K562 (cell line): ENCODE results near the gene DNALI1. TPM values are rescaled to one million over a fixed set of nuclear protein-coding genes. Genes with fewer than 3 reads are reported as not detected.

ENCODE experiments used
- BRCA1 ChIP-seq, 2 experiments: fragments of 450-650 bp in 1 of 2; sonication (generic) in 1 of 2; formaldehyde crosslinking in 1 of 2; IDR thresholded peaks; 2 replicates each; pipeline versions ENCODE4 v1.5.0 to v1.6.1; 2017 to 2020; ENCODE audit warnings: mild to moderate bottlenecking in 1 of 2, missing genetic modification reagents in 1 of 2
- EGR1 ChIP-seq: fragments of 450-650 bp; conservative IDR thresholded peaks from 2 replicates; pipeline ENCODE4 v1.6.1; 2017; ENCODE audit warnings: mild to moderate bottlenecking
- KDM1A ChIP-seq, 2 experiments: fragments of 450-650 bp; IDR thresholded peaks; 2 replicates each; pipeline ENCODE4 v1.6.1; 2016; ENCODE audit warnings: mild to moderate bottlenecking in 2 of 2
- PHF8 ChIP-seq: fragments of 200-600 bp; sonication (generic); IDR thresholded peaks from 2 replicates; pipeline ENCODE4 v1.6.1; 2012; ENCODE audit warnings: mixed run types, mild to moderate bottlenecking, inconsistent platforms, low read length, moderate library complexity, borderline replicate concordance
- PTBP1 ChIP-seq: fragments of 200-400 bp; formaldehyde crosslinking; IDR thresholded peaks from 2 replicates; pipeline ENCODE4 v1.6.1; 2017; ENCODE audit warnings: low read depth, low read length
- TCF3 ChIP-seq: sonication (generic); formaldehyde crosslinking; IDR thresholded peaks from 2 replicates; pipeline ENCODE4 v1.4.0; 2020; ENCODE audit warnings: mild to moderate bottlenecking, missing genetic modification reagents
- TGIF2 ChIP-seq: sonication (generic); formaldehyde crosslinking; IDR thresholded peaks from 2 replicates; pipeline ENCODE4 v1.8.1; 2022; ENCODE audit warnings: mild to moderate bottlenecking, missing genetic modification reagents, moderate library complexity
- ZKSCAN8 ChIP-seq: fragments of 200-800 bp; sonication (Bioruptor generic); IDR thresholded peaks from 2 replicates; pipeline ENCODE4 v1.6.1; 2016; ENCODE audit warnings: missing genetic modification characterization, missing compliant biosample characterization
- polyA plus RNA-seq, 8 experiments: library from polyadenylated mRNA; depleted of rRNA in 4 of 8; stranded (reverse) in 5 of 8; unstranded in 3 of 8; fragments of >200 nt; fragmentation: Nextera tagmentation in 2 of 8; fragmentation: Illumina TruSeq in 1 of 8; extraction: Ambion mirVana in 2 of 8; extraction: Trizol in 1 of 8; gene quantifications; 2 replicates each; pipeline versions ENCODE4 v1.2.1 to v1.2.3, GENCODE V29; 2011 to 2014; ENCODE audit warnings: inconsistent platforms in 1 of 8, missing spikeins in 1 of 8
- total RNA-seq, 7 experiments: library from RNA; depleted of rRNA in 6 of 7; stranded (reverse); fragments of >200 nt in 6 of 7; fragmentation: Illumina TruSeq in 2 of 7; extraction: Trizol in 2 of 7; gene quantifications; 2 replicates each; pipeline versions ENCODE4 v1.2.1 to v1.2.3, GENCODE V29; 2011 to 2021; ENCODE audit warnings: low replicate concordance in 1 of 7
- TF ChIP-seq, protein P1 (sequence below), 3 experiments: IDR thresholded peaks in 2 of 3; conservative IDR thresholded peaks in 1 of 3; 2 replicates each; pipeline ENCODE4 v1.5.1; 2011 to 2012; ENCODE audit warnings: low read length in 3 of 3, mild to moderate bottlenecking in 3 of 3, control low read depth in 2 of 3, improper control_type of control experiment in 1 of 3, inconsistent platforms in 1 of 3, low read depth in 1 of 3, mixed read lengths in 1 of 3, moderate library complexity in 1 of 3; ENCODE audit not compliant: insufficient read depth in 2 of 3
- TF ChIP-seq, protein P2 (sequence below): sonication (generic); formaldehyde crosslinking; IDR thresholded peaks from 2 replicates; pipeline ENCODE4 v1.8.0; 2023; ENCODE audit warnings: missing genetic modification reagents, mild to moderate bottlenecking, borderline replicate concordance
- TF ChIP-seq, protein P3 (sequence below): fragments of 250-450 bp; sonication (Bioruptor Pico); IDR thresholded peaks from 2 replicates; pipeline ENCODE4 v1.8.0; 2021; ENCODE audit warnings: borderline replicate concordance, mild to moderate bottlenecking, moderate library complexity; ENCODE audit not compliant: poor library complexity, severe bottlenecking
- TF ChIP-seq, protein P4 (sequence below), 2 experiments: fragments of 450-650 bp in 1 of 2; sonication (generic) in 1 of 2; formaldehyde crosslinking; conservative IDR thresholded peaks; 2 replicates each; pipeline versions ENCODE4 v1.4.0 to v1.8.1; 2020 to 2022; ENCODE audit warnings: mild to moderate bottlenecking in 1 of 2, missing genetic modification reagents in 1 of 2
- TF ChIP-seq, protein P5 (sequence below): fragments of 450-650 bp; IDR thresholded peaks from 2 replicates; pipeline ENCODE4 v1.6.1; 2014; ENCODE audit warnings: low read depth, mild to moderate bottlenecking, moderate library complexity, borderline replicate concordance
- TF ChIP-seq, protein P6 (sequence below): fragments of 450-650 bp; IDR thresholded peaks from 2 replicates; pipeline ENCODE4 v1.7.1; 2018; ENCODE audit warnings: mild to moderate bottlenecking, low read depth; ENCODE audit not compliant: partially characterized antibody

DNALI1 gene
- total and polyA plus RNA-seq, 9 of the 15 experiments (the other 6 are each of a cell fraction or from before 2014, with no cell fraction given), result 0.87 to 5.6 (median 1.2) TPM

DNA sequence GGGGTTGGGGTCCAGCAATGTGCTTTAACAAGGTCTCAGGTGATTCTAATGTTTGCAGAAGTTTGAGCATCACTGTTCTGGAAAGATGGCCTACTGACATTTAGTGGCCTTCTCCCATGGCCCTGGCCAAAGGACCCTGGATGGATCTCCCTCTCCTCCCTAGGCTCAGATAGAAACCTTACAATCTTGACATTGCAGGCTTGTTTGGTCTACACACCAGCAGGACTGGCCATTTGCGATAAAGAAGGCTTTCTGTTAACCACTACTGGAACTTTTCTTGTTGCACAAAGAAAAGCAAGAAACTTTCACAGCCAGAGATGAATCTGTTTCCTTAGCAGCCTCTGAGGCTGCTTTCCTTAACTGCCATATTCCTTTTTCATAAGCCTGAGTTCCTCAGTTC is 6.2 kb downstream of the DNALI1 start (continued):
- TF ChIP-seq KDM1A (IDR thresholded peaks at IDR 0.05) (peak; percentile 63 to 68), EGR1 (no peak), ZKSCAN8 (CRISPR knock-in tag) (peak; percentile 46; the same call in 1 of the 2 replicates), TCF3 (CRISPR knock-in tag) (peak; percentile 98), PHF8 (no peak), PTBP1 (no peak), BRCA1 (IDR thresholded peaks at IDR 0.05) (no peak), BRCA1 (CRISPR knock-in tag; IDR thresholded peaks at IDR 0.05) (no peak), TGIF2 (no peak)
- TF ChIP-seq, protein P1, sequence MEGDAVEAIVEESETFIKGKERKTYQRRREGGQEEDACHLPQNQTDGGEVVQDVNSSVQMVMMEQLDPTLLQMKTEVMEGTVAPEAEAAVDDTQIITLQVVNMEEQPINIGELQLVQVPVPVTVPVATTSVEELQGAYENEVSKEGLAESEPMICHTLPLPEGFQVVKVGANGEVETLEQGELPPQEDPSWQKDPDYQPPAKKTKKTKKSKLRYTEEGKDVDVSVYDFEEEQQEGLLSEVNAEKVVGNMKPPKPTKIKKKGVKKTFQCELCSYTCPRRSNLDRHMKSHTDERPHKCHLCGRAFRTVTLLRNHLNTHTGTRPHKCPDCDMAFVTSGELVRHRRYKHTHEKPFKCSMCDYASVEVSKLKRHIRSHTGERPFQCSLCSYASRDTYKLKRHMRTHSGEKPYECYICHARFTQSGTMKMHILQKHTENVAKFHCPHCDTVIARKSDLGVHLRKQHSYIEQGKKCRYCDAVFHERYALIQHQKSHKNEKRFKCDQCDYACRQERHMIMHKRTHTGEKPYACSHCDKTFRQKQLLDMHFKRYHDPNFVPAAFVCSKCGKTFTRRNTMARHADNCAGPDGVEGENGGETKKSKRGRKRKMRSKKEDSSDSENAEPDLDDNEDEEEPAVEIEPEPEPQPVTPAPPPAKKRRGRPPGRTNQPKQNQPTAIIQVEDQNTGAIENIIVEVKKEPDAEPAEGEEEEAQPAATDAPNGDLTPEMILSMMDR (IDR thresholded peaks at IDR 0.05 in 2 of 3, conservative IDR thresholded peaks at IDR 0.05 in 1 of 3; ENCODE audit: insufficient read depth in 2 of 3, low read depth in 1 of 3, low read length in 3 of 3), result no peak
- TF ChIP-seq, protein P2, sequence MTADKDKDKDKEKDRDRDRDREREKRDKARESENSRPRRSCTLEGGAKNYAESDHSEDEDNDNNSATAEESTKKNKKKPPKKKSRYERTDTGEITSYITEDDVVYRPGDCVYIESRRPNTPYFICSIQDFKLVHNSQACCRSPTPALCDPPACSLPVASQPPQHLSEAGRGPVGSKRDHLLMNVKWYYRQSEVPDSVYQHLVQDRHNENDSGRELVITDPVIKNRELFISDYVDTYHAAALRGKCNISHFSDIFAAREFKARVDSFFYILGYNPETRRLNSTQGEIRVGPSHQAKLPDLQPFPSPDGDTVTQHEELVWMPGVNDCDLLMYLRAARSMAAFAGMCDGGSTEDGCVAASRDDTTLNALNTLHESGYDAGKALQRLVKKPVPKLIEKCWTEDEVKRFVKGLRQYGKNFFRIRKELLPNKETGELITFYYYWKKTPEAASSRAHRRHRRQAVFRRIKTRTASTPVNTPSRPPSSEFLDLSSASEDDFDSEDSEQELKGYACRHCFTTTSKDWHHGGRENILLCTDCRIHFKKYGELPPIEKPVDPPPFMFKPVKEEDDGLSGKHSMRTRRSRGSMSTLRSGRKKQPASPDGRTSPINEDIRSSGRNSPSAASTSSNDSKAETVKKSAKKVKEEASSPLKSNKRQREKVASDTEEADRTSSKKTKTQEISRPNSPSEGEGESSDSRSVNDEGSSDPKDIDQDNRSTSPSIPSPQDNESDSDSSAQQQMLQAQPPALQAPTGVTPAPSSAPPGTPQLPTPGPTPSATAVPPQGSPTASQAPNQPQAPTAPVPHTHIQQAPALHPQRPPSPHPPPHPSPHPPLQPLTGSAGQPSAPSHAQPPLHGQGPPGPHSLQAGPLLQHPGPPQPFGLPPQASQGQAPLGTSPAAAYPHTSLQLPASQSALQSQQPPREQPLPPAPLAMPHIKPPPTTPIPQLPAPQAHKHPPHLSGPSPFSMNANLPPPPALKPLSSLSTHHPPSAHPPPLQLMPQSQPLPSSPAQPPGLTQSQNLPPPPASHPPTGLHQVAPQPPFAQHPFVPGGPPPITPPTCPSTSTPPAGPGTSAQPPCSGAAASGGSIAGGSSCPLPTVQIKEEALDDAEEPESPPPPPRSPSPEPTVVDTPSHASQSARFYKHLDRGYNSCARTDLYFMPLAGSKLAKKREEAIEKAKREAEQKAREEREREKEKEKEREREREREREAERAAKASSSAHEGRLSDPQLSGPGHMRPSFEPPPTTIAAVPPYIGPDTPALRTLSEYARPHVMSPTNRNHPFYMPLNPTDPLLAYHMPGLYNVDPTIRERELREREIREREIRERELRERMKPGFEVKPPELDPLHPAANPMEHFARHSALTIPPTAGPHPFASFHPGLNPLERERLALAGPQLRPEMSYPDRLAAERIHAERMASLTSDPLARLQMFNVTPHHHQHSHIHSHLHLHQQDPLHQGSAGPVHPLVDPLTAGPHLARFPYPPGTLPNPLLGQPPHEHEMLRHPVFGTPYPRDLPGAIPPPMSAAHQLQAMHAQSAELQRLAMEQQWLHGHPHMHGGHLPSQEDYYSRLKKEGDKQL (CRISPR knock-in tag), result no peak
- TF ChIP-seq, protein P3, sequence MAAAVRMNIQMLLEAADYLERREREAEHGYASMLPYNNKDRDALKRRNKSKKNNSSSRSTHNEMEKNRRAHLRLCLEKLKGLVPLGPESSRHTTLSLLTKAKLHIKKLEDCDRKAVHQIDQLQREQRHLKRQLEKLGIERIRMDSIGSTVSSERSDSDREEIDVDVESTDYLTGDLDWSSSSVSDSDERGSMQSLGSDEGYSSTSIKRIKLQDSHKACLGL, result no peak
- TF ChIP-seq, protein P4, sequence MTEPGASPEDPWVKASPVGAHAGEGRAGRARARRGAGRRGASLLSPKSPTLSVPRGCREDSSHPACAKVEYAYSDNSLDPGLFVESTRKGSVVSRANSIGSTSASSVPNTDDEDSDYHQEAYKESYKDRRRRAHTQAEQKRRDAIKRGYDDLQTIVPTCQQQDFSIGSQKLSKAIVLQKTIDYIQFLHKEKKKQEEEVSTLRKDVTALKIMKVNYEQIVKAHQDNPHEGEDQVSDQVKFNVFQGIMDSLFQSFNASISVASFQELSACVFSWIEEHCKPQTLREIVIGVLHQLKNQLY (CRISPR knock-in tag; conservative IDR thresholded peaks at IDR 0.05), result no peak
- TF ChIP-seq, protein P5, sequence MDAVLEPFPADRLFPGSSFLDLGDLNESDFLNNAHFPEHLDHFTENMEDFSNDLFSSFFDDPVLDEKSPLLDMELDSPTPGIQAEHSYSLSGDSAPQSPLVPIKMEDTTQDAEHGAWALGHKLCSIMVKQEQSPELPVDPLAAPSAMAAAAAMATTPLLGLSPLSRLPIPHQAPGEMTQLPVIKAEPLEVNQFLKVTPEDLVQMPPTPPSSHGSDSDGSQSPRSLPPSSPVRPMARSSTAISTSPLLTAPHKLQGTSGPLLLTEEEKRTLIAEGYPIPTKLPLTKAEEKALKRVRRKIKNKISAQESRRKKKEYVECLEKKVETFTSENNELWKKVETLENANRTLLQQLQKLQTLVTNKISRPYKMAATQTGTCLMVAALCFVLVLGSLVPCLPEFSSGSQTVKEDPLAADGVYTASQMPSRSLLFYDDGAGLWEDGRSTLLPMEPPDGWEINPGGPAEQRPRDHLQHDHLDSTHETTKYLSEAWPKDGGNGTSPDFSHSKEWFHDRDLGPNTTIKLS, result no peak
- TF ChIP-seq, protein P6, sequence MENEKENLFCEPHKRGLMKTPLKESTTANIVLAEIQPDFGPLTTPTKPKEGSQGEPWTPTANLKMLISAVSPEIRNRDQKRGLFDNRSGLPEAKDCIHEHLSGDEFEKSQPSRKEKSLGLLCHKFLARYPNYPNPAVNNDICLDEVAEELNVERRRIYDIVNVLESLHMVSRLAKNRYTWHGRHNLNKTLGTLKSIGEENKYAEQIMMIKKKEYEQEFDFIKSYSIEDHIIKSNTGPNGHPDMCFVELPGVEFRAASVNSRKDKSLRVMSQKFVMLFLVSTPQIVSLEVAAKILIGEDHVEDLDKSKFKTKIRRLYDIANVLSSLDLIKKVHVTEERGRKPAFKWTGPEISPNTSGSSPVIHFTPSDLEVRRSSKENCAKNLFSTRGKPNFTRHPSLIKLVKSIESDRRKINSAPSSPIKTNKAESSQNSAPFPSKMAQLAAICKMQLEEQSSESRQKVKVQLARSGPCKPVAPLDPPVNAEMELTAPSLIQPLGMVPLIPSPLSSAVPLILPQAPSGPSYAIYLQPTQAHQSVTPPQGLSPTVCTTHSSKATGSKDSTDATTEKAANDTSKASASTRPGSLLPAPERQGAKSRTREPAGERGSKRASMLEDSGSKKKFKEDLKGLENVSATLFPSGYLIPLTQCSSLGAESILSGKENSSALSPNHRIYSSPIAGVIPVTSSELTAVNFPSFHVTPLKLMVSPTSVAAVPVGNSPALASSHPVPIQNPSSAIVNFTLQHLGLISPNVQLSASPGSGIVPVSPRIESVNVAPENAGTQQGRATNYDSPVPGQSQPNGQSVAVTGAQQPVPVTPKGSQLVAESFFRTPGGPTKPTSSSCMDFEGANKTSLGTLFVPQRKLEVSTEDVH, result no peak
